B cell (primary cell): Measurements from ENCODE around the gene NTRK3. TPM values are rescaled to one million over a fixed set of nuclear protein-coding genes. Genes with fewer than 3 reads are reported as not detected.

Experiments used
- ATAC-seq: fragments of 200-7000 bp; cut with Tn5 transposase; one replicate; pipeline ENCODE4 v1.10.0; 2021; ENCODE audit warnings: low read depth, mild to moderate bottlenecking, moderate number of reproducible peaks, moderate library complexity
- CTCF ChIA-PET: fragments of 350-600 bp; sonication (Branson Sonifier 250); formaldehyde crosslinking; loops from one replicate; lab custom pipeline; 2021; ENCODE audit warnings: antibody characterized with exemption, inconsistent platforms; lab: Charles Lee
- POLR2A ChIA-PET: fragments of 350-600 bp; sonication (Branson Sonifier 250); formaldehyde crosslinking; loops from one replicate; lab custom pipeline; 2021; ENCODE audit warnings: antibody characterized with exemption; lab: Charles Lee
- DNase-seq: peaks from one replicate; pipeline ENCODE4 v3.0.0; 2013
- H2AFZ ChIP-seq: 2 replicates; pipeline ENCODE4 v1.6.1; 2012; ENCODE audit warnings: mild to moderate bottlenecking, low read depth, low read length; ENCODE audit not compliant: insufficient read depth, poor library complexity, severe bottlenecking
- H3K27ac ChIP-seq, 2 donors: 1 replicate in 1 of 2; 2 replicates in 1 of 2; pipeline ENCODE4 v1.5.1; 2012 to 2013; ENCODE audit warnings: low read length in 2 of 2, mild to moderate bottlenecking in 2 of 2, moderate library complexity in 1 of 2
- H3K27me3 ChIP-seq, 4 experiments: fragments of 200-600 bp in 1 of 4; sonication (generic) in 1 of 4; replicated peaks in 1 of 4; 1 replicate in 2 of 4; 2 replicates in 2 of 4; pipeline versions ENCODE4 v1.6.1 to v1.7.0; 2013 to 2016; ENCODE audit warnings: low read length in 3 of 4, mild to moderate bottlenecking in 2 of 4, mixed read lengths in 1 of 4, moderate library complexity in 1 of 4; ENCODE audit not compliant: insufficient read depth in 4 of 4, control insufficient read depth in 3 of 4; ENCODE audit errors: control extremely low read depth in 1 of 4
- H3K36me3 ChIP-seq, 2 experiments: replicated peaks in 1 of 2; 1 replicate in 1 of 2; 2 replicates in 1 of 2; pipeline versions ENCODE4 v1.6.1 to v1.7.1; 2013; ENCODE audit warnings: low read length in 1 of 2; ENCODE audit not compliant: insufficient read depth in 2 of 2, control insufficient read depth in 1 of 2; ENCODE audit errors: control extremely low read depth in 1 of 2, extremely low read depth in 1 of 2
- H3K4me1 ChIP-seq, 2 donors: fragments of 200-600 bp in 1 of 2; sonication (generic) in 1 of 2; 1 replicate in 1 of 2; 2 replicates in 1 of 2; pipeline versions ENCODE4 v1.5.1 to v1.6.1; 2013 to 2017; ENCODE audit warnings: low read length in 2 of 2; ENCODE audit not compliant: control insufficient read depth in 2 of 2, insufficient read depth in 2 of 2
- H3K4me2 ChIP-seq: replicated peaks from 2 replicates; pipeline ENCODE3; 2012; ENCODE audit warnings: mild to moderate bottlenecking, low read depth, low read length; ENCODE audit not compliant: poor library complexity, severe bottlenecking
- H3K4me3 ChIP-seq, 5 experiments: fragments of 200-600 bp in 1 of 5; sonication (generic) in 1 of 5; 1 replicate in 3 of 5; 2 replicates in 2 of 5; pipeline versions ENCODE4 v1.5.1 to v1.7.0; 2011 to 2016; ENCODE audit warnings: low read length in 4 of 5, mild to moderate bottlenecking in 4 of 5, low read depth in 2 of 5, control low read depth in 1 of 5, moderate library complexity in 1 of 5; ENCODE audit not compliant: insufficient read depth in 1 of 5; ENCODE audit errors: control extremely low read depth in 1 of 5, extremely low read depth in 1 of 5
- H3K79me2 ChIP-seq: fragments of 200-600 bp; sonication (generic); one replicate; pipeline ENCODE4 v1.6.0; 2016; ENCODE audit warnings: low read length; ENCODE audit not compliant: control insufficient read depth, insufficient read depth
- H3K9ac ChIP-seq: fragments of 200-600 bp; sonication (generic); 2 replicates; pipeline ENCODE4 v1.6.1; 2017; ENCODE audit warnings: mild to moderate bottlenecking, low read length, moderate library complexity
- H3K9me3 ChIP-seq, 3 donors: one replicate each; pipeline versions ENCODE4 v1.6.1 to v1.7.1; 2013; ENCODE audit warnings: low read length in 2 of 3; ENCODE audit not compliant: control insufficient read depth in 2 of 3, insufficient read depth in 1 of 3; ENCODE audit errors: control extremely low read depth in 1 of 3
- H4K20me1 ChIP-seq: 2 replicates; pipeline ENCODE4 v1.6.0; 2012; ENCODE audit warnings: mild to moderate bottlenecking, low read length; ENCODE audit not compliant: insufficient read depth, control insufficient read depth, poor library complexity, severe bottlenecking
- H3K27ac Mint-ChIP-seq: one replicate; pipeline ENCODE4 v1.8.0; 2021; ENCODE audit warnings: mixed read lengths
- H3K27me3 Mint-ChIP-seq: one replicate; pipeline ENCODE4 v1.8.0; 2021; ENCODE audit warnings: mixed read lengths
- H3K4me1 Mint-ChIP-seq: one replicate; pipeline ENCODE4 v1.8.0; 2021; ENCODE audit warnings: mixed read lengths
- H3K4me3 Mint-ChIP-seq: one replicate; pipeline ENCODE4 v1.8.0; 2021; ENCODE audit warnings: mixed read lengths
- H3K9me3 Mint-ChIP-seq: one replicate; pipeline ENCODE4 v1.8.0; 2022; ENCODE audit warnings: mixed read lengths; ENCODE audit not compliant: insufficient read depth
- CTCF ChIP-seq: fragments of 200-600 bp; IDR thresholded peaks from one replicate; pipeline ENCODE4 v1.8.0; 2022; ENCODE audit warnings: antibody characterized with exemption, mild to moderate bottlenecking
- EZH2 ChIP-seq: IDR thresholded peaks from 2 replicates; pipeline ENCODE4 v1.6.1; 2012; ENCODE audit warnings: borderline replicate concordance, low read depth, mild to moderate bottlenecking, moderate library complexity, low read length; ENCODE audit not compliant: insufficient read depth, poor library complexity, severe bottlenecking
- WGBS: methylation state at CpG from one replicate; pipeline ENCODE4 v1.1.5; 2013; ENCODE audit warnings: missing lambda C conversion rate; ENCODE audit not compliant: insufficient coverage; 5-methylcytosine and 5-hydroxymethylcytosine counted together
- intact Hi-C: fragments of 100-400 bp; cut with micrococcal nuclease; formaldehyde crosslinking; loops from one replicate; pipeline ENCODE4 v1.10.0; 2022
- polyA plus RNA-seq: library from polyadenylated mRNA; depleted of rRNA; stranded (reverse); fragments of >200 nt; gene quantifications from 2 replicates; pipeline ENCODE4 v1.2.3, GENCODE V29; 2012
- total RNA-seq, 2 donors: library from RNA; stranded (reverse); fragments of 120-200 nt in 1 of 2; gene quantifications; 1 replicate in 1 of 2; 2 replicates in 1 of 2; pipeline versions ENCODE4 v1.2.3 to v1.2.4, GENCODE V29; 2013 to 2022

The NTRK3 gene
- total and polyA plus RNA-seq, 2 donors (not counting 1 experiment from before 2014, with no cell fraction given) = not detected

GRCh38 chr15:88142121-88142520 is 114.4 kb downstream of the NTRK3 start:
- DNase-seq (no peak), ATAC-seq (no peak)
- Mint-ChIP-seq H3K27me3 (no peaks in the 10 kb centered on the region), H3K27ac (no peak overlapping the region), H3K4me1 (no peaks in the 10 kb centered on the region), H3K9me3 (peaks cover 4% of the 10 kb centered on the region), H3K4me3 (no peak overlapping the region)
- H3K9me3 ChIP-seq = peaks cover 0 to 17% (median 0%) of the 10 kb centered on the region in 3 donors
- CTCF ChIA-PET = no interaction called here
- no peak overlapping the region for H3K4me2 ChIP-seq
- WGBS = 92% methylated on average over 5 of the region's 6 CpGs
- H3K27me3 ChIP-seq = no peaks in the 10 kb centered on the region
- H2AFZ ChIP-seq = no peak overlapping the region
- POLR2A ChIA-PET = no interaction called here
- intact Hi-C loops = no loop called here
- H3K79me2 ChIP-seq = no peaks in the 10 kb centered on the region
- H3K4me3 ChIP-seq = no peak overlapping the region
- no peaks in the 10 kb centered on the region for H4K20me1 ChIP-seq
- no peaks in the 10 kb centered on the region for H3K4me1 ChIP-seq
- no peak for TF ChIP-seq CTCF
- TF ChIP-seq EZH2 = no peak
- no peak overlapping the region for H3K9ac ChIP-seq
- H3K36me3 ChIP-seq = no peaks in the 10 kb centered on the region
- H3K27ac ChIP-seq = no peak overlapping the region

- no peak overlapping the region for H3K4me2 ChIP-seq
- H3K4me1 Mint-ChIP-seq = no peaks in the 10 kb centered on the region
- H3K4me3 Mint-ChIP-seq = no peak overlapping the region
- no peaks in the 10 kb centered on the region for H3K79me2 ChIP-seq
- no peaks in the 10 kb centered on the region for H3K4me1 ChIP-seq
- no peaks in the 10 kb centered on the region for H4K20me1 ChIP-seq
- H2AFZ ChIP-seq = no peak overlapping the region
- no peak overlapping the region for H3K27ac ChIP-seq
- DNase-seq (no peak), ATAC-seq (no peak)
- WGBS = 100% methylated on average over 6 of the region's 6 CpGs
- H3K36me3 ChIP-seq = no peaks in the 10 kb centered on the region
- H3K27me3 ChIP-seq = no peaks in the 10 kb centered on the region
- peaks cover 4% of the 10 kb centered on the region for H3K9me3 Mint-ChIP-seq
- H3K27me3 Mint-ChIP-seq = peaks cover 3% of the 10 kb centered on the region
- no peak overlapping the region for H3K27ac Mint-ChIP-seq
- intact Hi-C loops = no loop called here
- POLR2A ChIA-PET = no interaction called here
- CTCF ChIA-PET = no interaction called here
- no peak overlapping the region for H3K4me3 ChIP-seq
- no peak overlapping the region for H3K9ac ChIP-seq
- TF ChIP-seq CTCF (no peak), EZH2 (no peak)
- H3K9me3 ChIP-seq = peaks cover 0 to 22% (median 0%) of the 10 kb centered on the region in 3 donors
Measured at GRCh38 chr15:88141269-88141889, 115.2 kb downstream of the NTRK3 start.
